HG02642 (cell line): Measurements from ENCODE around the gene PLAC8.
A peak's percentile ranks its signal among the peaks of the same experiment; 100 is the strongest.
"Not testable (repeated sequence)": the region's sequence is repeated elsewhere in the genome, so short reads cannot be mapped to it uniquely, and the experiment has no call there.

Source experiments
- ATAC-seq: cut with Tn5 transposase; IDR thresholded peaks from one replicate; pipeline ENCODE4 v1.9.1; 2021; ENCODE audit warnings: mild to moderate bottlenecking; ENCODE audit not compliant: unreplicated experiment, poor library complexity

The PLAC8 gene

DNA sequence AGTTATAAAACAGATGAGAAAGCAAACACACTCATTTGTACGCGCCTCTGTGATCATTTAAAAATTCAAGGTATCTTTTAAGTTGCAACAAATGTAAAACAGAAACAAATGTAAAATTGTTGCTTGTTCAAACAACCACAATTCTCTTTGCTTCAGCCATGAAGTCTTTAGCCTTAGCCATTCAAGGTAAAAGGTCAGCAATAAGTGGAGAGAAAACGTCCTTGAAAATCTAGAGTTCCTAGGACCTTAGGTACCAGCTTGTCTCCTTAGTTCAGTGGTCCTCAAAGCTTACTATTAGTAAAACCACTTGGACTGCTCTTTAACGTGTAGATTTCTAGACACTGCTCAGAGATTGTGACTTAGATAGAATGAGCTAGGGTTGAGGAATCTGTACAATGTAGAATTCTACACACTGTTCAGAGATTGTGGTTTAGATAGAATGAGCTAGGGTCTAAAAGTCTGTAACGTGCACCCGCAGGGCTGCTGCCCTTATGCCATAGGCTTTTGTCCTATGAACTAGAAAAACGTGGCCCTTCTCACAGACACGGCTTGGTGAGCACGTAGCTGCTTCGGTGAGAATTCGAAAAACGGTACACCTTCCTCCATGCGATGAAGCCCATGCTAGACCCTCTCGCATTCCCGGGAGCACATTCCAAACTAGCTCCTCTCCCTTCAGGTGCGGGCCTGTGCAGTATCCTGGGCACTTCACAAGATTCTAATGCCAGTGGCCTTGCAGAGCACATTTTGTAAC, 1.7 kb downstream of the PLAC8 start:
- ATAC-seq, result no peak

- peak; percentile 32 for ATAC-seq
Measured at GRCh38 chr4:83112231-83112630, 2.3 kb downstream of the PLAC8 start.

- not testable (repeated sequence) for ATAC-seq
Measured at GRCh38 chr4:83111751-83112141, 2.8 kb downstream of the PLAC8 start.

DNA sequence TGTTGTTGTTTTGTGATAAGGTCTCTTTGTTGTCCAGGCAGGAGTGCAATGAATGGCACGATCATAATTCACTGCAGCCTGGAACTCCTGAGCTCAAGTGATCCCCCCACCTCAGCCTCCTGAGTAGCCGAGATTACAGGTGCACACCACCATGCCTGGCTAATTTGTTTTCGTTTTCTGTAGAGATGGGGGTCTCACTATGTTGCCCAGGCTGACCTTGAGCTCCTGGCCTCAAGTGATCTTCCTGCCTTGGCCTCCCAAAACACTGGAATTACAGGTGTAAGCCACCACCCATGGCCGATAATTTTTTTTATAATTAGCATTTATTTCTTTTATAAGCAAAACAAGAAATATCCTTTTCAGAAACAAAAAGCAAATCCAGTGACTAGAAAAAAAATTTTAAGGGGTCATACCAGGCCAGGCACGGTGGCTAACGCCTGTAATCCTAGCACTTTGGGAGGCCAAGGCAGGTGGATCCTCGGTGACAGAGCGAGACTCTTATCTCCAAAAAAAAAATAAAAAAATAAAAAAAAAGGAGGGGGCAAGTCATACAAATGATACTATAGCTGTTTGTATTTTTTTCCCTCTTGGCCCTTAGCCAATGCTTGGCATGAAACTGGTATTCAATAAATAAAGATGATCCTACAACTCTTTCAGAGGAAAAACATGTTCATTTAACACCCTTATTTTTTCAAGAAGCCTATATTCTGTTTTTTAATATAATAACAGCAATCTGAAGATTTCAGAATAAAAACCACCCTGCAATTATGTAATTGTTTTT, 3.4 kb downstream of the PLAC8 start:
- no peak for ATAC-seq

DNA sequence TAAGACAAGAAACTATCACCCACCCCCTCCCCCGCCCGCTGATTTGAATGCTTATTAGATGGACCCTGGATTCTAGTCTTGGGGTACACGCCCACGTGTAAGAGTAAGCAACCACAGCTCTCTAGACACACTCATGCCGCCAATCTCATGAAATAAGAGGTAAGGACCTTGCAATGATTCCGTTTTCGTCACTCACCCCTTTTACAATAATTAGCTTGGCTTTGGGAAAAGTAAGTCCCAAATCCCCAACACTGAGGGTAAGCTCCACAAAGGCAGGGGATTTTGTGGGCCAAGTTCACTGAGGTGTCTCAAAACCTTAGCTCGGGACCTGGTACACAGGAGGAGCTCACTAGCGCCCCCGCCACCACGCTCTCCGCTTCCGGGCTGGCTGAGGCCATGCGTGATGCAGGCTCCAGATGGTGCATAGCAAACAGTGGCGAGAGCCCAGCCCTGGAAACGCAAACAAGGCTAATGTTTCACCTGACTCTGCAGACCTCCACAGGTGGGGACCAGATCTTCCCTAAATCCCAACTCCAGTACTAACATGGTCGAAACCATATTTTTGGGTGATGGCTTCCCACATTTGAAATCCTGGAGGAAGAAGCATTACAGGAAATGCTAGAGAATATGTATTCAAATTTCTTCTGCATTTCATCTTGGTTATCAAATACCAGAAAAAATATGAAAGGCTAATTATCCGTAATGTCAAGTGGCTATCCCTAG, 4.1 kb downstream of the PLAC8 start:
- ATAC-seq, result peak; percentile 78

GRCh38 chr4:83109480-83110222, 4.9 kb downstream of the PLAC8 start:
- ATAC-seq, result peak; percentile 39

DNA sequence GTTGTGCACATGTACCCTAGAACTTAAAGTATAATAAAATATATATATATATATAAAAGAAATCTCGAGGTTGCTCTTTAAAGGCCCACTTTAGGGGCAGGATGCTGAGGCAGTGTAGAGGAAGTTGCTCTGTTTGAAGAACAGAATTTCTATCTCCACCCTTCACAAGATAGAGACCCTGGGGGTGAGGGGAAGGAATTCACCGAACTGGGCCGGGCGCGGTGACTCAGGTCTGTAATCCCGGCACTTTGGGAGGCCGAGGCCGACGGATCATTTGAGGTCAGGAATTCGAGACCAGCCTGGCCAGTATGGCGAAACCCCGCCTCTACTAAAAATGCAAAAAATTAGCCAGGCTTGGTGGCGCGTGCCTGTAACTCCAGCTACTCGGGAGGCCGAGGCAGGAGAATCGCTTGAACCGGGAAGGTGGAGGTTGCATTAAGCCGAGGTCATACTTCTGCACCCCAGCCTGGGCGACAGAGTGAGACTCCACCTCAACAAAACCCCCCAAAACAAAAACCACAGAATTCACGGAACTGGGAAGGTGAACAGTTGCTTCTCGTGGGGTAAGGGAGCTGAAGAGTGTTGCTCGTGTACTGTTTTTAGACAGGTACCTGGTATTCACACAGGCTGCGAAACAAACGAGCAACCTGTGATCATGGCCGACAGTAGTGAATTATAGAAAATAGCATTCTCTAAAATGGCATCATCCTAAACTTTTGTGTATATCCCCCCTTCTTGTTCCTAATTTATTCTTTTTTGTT, 6.2 kb downstream of the PLAC8 start:
- no peak for ATAC-seq

GRCh38 chr4:83107631-83108030, 6.9 kb downstream of the PLAC8 start:
- ATAC-seq, result no peak

- ATAC-seq, result no peak
Measured at GRCh38 chr4:83104991-83105390, 9.5 kb downstream of the PLAC8 start.

DNA sequence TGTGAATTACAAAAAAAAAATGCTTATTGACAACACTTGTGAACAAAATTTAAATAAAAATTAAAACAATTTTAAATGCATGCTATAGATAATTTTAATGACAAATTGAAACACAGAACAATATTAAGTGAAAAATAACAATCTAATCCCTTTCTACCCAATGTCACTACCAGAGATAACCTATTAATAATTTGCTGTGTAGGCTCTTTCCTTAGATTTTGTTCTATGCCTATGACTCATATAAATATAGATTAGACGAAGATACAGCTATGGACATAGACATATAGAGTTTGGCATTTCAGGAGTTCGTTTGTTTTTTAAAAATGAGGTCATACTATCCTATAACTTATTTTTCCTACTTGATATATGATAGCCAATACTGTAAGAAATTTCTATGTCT, 18.1 kb downstream of the PLAC8 start:
- ATAC-seq, result no peak

- no peak for ATAC-seq
Measured at GRCh38 chr4:83093060-83093640, 21.4 kb downstream of the PLAC8 start.

GRCh38 chr4:83089410-83090157, 24.9 kb downstream of the PLAC8 start:
- ATAC-seq, result no peak

- ATAC-seq, result not testable (repeated sequence)
Measured at GRCh38 chr4:83084956-83085355, 29.6 kb downstream of the PLAC8 start.

- no peak for ATAC-seq
Measured at GRCh38 chr4:83083925-83084475, 30.5 kb downstream of the PLAC8 start.

- no peak for ATAC-seq
Measured at GRCh38 chr4:83082777-83083176, 31.8 kb downstream of the PLAC8 start.

- ATAC-seq, result no peak
Measured at GRCh38 chr4:83080561-83080960, 34.0 kb downstream of the PLAC8 start.

DNA sequence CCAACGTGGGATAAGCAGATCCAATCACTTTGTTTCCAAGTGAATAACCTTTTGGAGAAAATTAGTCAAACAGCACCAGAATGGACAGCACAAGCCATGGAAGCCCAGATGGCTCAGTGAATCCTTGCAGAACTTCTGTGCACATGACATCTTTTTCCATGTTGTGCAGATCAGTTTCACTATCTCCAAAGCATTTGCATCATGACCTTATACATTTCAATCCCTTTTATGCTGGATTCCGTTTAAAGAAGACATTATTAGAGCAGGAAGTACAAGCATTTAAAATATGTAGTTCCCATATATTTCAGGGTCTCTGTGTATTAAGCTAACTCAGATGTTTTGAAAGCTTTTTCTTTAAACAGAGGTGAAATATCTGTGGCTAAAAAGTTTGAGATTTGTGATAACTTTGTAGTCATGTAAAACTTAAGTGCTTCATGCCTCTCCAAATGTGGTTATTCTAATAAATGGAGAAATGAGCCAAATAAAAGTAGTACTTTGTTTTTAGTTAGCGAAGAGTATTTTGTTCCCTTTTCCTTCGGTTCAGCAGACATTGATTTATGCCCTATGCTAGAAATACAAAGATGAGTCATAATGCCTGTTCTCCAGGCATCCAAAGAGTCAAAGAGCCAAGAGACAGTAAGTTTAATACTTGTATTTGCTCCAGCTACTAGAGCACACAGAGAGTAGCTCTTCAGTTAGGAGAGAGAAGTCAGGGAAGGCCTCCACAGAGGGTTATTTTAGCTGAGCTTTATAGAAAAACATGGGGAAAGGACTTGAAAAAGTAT, 39.0 kb downstream of the PLAC8 start:
- no peak for ATAC-seq

DNA sequence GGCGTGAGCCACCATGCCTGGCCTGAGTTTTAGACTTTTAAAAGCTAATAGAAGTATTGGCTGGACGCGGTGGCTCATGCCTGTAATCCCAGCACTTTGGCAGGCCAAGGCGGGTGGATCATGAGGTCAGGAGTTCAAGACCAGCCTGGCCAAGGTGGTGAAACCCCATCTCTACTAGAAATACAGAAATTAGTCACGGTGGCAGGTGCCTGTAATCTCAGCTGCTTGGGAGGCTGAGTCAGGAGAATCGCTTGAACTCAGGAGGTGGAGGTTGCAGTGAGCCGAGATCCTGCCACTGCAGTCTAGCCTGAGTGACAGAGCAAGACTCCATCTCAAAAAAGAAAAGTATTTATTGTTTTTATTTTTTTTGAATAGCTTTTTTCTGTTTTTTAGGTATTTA, 39.7 kb downstream of the PLAC8 start:
- not testable (repeated sequence) for ATAC-seq
